ENCODE results near the gene TBC1D3B. TPM values are rescaled to one million over a fixed set of nuclear protein-coding genes. Genes with fewer than 3 reads are reported as not detected.
"Not testable (repeated sequence)": the region's sequence is repeated elsewhere in the genome, so short reads cannot be mapped to it uniquely, and the experiment has no call there.

The TBC1D3B gene
- total and polyA plus RNA-seq, 9 donors: 3.9 to 16.7 (median 5.9) TPM

- not testable (repeated sequence) for H3K4me3 ChIP-seq (ENCODE audit: low read length); H3K9me3 ChIP-seq (replicated peaks; ENCODE audit: control insufficient read depth, low read depth, low read length); H3K36me3 ChIP-seq (ENCODE audit: control insufficient read depth, insufficient read depth, low read length); H3K27me3 ChIP-seq (ENCODE audit: control insufficient read depth, insufficient read depth, low read length); H3K4me1 ChIP-seq (ENCODE audit: control insufficient read depth, insufficient read depth, low read length); H3K27ac ChIP-seq (ENCODE audit: low read length); DNase-seq
- WGBS (ENCODE audit: insufficient coverage): 30% methylated on average over 4 of the region's 10 CpGs
Observed at GRCh38 chr17:36211484-36212271, 35.2 kb upstream of the TBC1D3B start.

GRCh38 chr17:36210439-36211211, 34.2 kb upstream of the TBC1D3B start, which contains the start of gene CCL4L2:
TSS of gene CCL4L2 (plus strand) at chr17:36211063.
- H3K4me1 ChIP-seq (ENCODE audit: control insufficient read depth, insufficient read depth, low read length); H3K27me3 ChIP-seq (ENCODE audit: control insufficient read depth, insufficient read depth, low read length); H3K4me3 ChIP-seq (ENCODE audit: low read length); H3K9me3 ChIP-seq (replicated peaks; ENCODE audit: control insufficient read depth, low read depth, low read length); H3K27ac ChIP-seq (ENCODE audit: low read length); H3K36me3 ChIP-seq (ENCODE audit: control insufficient read depth, insufficient read depth, low read length): not testable (repeated sequence)
- DNase-seq: peak; percentile 62
- WGBS (ENCODE audit: insufficient coverage): 52% methylated on average over 4 of the region's 7 CpGs

GRCh38 chr17:36209575-36209974, 33.1 kb upstream of the TBC1D3B start:
- Histone ChIP-seq H3K4me3 (ENCODE audit: low read length) (no peak overlapping the region), H3K27ac (ENCODE audit: low read length) (no peak overlapping the region), H3K9me3 (replicated peaks; ENCODE audit: control insufficient read depth, low read depth, low read length) (no peaks in the 10 kb centered on the region), H3K27me3 (ENCODE audit: control insufficient read depth, insufficient read depth, low read length) (no peaks in the 10 kb centered on the region), H3K4me1 (ENCODE audit: control insufficient read depth, insufficient read depth, low read length) (no peaks in the 10 kb centered on the region), H3K36me3 (ENCODE audit: control insufficient read depth, insufficient read depth, low read length) (no peaks in the 10 kb centered on the region)
- no peak for DNase-seq

- WGBS (ENCODE audit: insufficient coverage): 85% methylated on average over 2 of the region's 6 CpGs
- not testable (repeated sequence) for H3K4me1 ChIP-seq (ENCODE audit: control insufficient read depth, insufficient read depth, low read length); H3K36me3 ChIP-seq (ENCODE audit: control insufficient read depth, insufficient read depth, low read length); H3K4me3 ChIP-seq (ENCODE audit: low read length); H3K9me3 ChIP-seq (replicated peaks; ENCODE audit: control insufficient read depth, low read depth, low read length); H3K27me3 ChIP-seq (ENCODE audit: control insufficient read depth, insufficient read depth, low read length); H3K27ac ChIP-seq (ENCODE audit: low read length); DNase-seq
Observed at GRCh38 chr17:36207383-36207782, 30.9 kb upstream of the TBC1D3B start.

- H3K4me1 ChIP-seq (ENCODE audit: control insufficient read depth, insufficient read depth, low read length); H3K36me3 ChIP-seq (ENCODE audit: control insufficient read depth, insufficient read depth, low read length); H3K4me3 ChIP-seq (ENCODE audit: low read length); H3K9me3 ChIP-seq (replicated peaks; ENCODE audit: control insufficient read depth, low read depth, low read length); H3K27me3 ChIP-seq (ENCODE audit: control insufficient read depth, insufficient read depth, low read length); H3K27ac ChIP-seq (ENCODE audit: low read length); DNase-seq: not testable (repeated sequence)
- no CpG with 5 or more reads among the region's 1 CpG for WGBS (ENCODE audit: insufficient coverage)
Observed at GRCh38 chr17:36206486-36206821, 30.0 kb upstream of the TBC1D3B start.

- WGBS (ENCODE audit: insufficient coverage): 71% methylated on average over 2 of the region's 4 CpGs
Observed at GRCh38 chr17:36205637-36206485, 29.4 kb upstream of the TBC1D3B start.

GRCh38 chr17:36204724-36205500, 28.5 kb upstream of the TBC1D3B start:
- Histone ChIP-seq H3K27ac (ENCODE audit: low read length) (no peak overlapping the region), H3K4me3 (ENCODE audit: low read length) (no peak overlapping the region), H3K9me3 (replicated peaks; ENCODE audit: control insufficient read depth, low read depth, low read length) (no peaks in the 10 kb centered on the region), H3K36me3 (ENCODE audit: control insufficient read depth, insufficient read depth, low read length) (no peaks in the 10 kb centered on the region), H3K27me3 (ENCODE audit: control insufficient read depth, insufficient read depth, low read length) (no peaks in the 10 kb centered on the region), H3K4me1 (ENCODE audit: control insufficient read depth, insufficient read depth, low read length) (no peaks in the 10 kb centered on the region)
- DNase-seq: no peak
- no CpG with 5 or more reads among the region's 7 CpGs for WGBS (ENCODE audit: insufficient coverage)

More at GRCh38 chr17:36205637-36206485, 29.4 kb upstream of the TBC1D3B start:
- no peaks in the 10 kb centered on the region for H3K27me3 ChIP-seq (ENCODE audit: control insufficient read depth, insufficient read depth, low read length)
- H3K4me3 ChIP-seq (ENCODE audit: low read length): no peak overlapping the region
- H3K36me3 ChIP-seq (ENCODE audit: control insufficient read depth, insufficient read depth, low read length): no peaks in the 10 kb centered on the region
- H3K9me3 ChIP-seq (replicated peaks; ENCODE audit: control insufficient read depth, low read depth, low read length): no peaks in the 10 kb centered on the region
- no peak for DNase-seq
- H3K27ac ChIP-seq (ENCODE audit: low read length): no peak overlapping the region
- H3K4me1 ChIP-seq (ENCODE audit: control insufficient read depth, insufficient read depth, low read length): no peaks in the 10 kb centered on the region

- no peak for DNase-seq
Observed at GRCh38 chr17:36203335-36203734, 26.9 kb upstream of the TBC1D3B start.

GRCh38 chr17:36201506-36201905, 25.1 kb upstream of the TBC1D3B start:
- not testable (repeated sequence) for H3K4me3 ChIP-seq (ENCODE audit: low read length); H3K27me3 ChIP-seq (ENCODE audit: control insufficient read depth, insufficient read depth, low read length); H3K4me1 ChIP-seq (ENCODE audit: control insufficient read depth, insufficient read depth, low read length); DNase-seq; H3K36me3 ChIP-seq (ENCODE audit: control insufficient read depth, insufficient read depth, low read length); H3K27ac ChIP-seq (ENCODE audit: low read length); H3K9me3 ChIP-seq (replicated peaks; ENCODE audit: control insufficient read depth, low read depth, low read length)
- 87% methylated on average over 7 of the region's 8 CpGs for WGBS (ENCODE audit: insufficient coverage)

More at GRCh38 chr17:36203335-36203734, 26.9 kb upstream of the TBC1D3B start:
- Histone ChIP-seq H3K9me3 (replicated peaks; ENCODE audit: control insufficient read depth, low read depth, low read length) (no peaks in the 10 kb centered on the region), H3K27me3 (ENCODE audit: control insufficient read depth, insufficient read depth, low read length) (no peaks in the 10 kb centered on the region), H3K4me1 (ENCODE audit: control insufficient read depth, insufficient read depth, low read length) (no peaks in the 10 kb centered on the region), H3K27ac (ENCODE audit: low read length) (no peak overlapping the region), H3K36me3 (ENCODE audit: control insufficient read depth, insufficient read depth, low read length) (no peaks in the 10 kb centered on the region), H3K4me3 (ENCODE audit: low read length) (no peak overlapping the region)
- WGBS (ENCODE audit: insufficient coverage): no CpG with 5 or more reads among the region's 3 CpGs

All from muscle of leg (tissue), 11 donors.